ENCODE data around the gene ASIC2.
"Not testable (repeated sequence)": the region's sequence is repeated elsewhere in the genome, so short reads cannot be mapped to it uniquely, and the experiment has no call there.

The ASIC2 gene

DNA sequence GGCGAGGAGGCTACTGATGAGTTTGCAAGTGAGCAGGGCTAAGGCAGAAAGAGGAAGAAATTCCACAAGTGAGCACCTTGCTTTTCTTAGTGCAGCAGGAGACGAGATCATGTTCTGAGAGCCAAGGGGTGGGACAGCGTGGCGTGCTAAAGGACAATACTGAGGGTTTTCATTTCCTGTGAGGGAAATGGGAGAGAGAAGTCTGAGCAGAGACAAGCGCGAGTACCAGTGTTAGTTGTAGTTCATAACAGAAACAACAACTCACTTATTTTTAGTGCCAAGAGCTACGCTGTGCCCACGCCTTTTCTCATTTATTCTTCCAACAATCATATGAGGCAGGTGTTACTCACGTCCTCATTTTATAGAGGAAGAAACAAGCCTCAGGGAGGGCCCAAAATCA is 299.1 kb downstream of the ASIC2 start:
- TF ChIP-seq ZFX (IDR thresholded peaks at IDR 0.05; ENCODE audit: borderline replicate concordance): no peak
- TF ChIP-seq, protein P1, sequence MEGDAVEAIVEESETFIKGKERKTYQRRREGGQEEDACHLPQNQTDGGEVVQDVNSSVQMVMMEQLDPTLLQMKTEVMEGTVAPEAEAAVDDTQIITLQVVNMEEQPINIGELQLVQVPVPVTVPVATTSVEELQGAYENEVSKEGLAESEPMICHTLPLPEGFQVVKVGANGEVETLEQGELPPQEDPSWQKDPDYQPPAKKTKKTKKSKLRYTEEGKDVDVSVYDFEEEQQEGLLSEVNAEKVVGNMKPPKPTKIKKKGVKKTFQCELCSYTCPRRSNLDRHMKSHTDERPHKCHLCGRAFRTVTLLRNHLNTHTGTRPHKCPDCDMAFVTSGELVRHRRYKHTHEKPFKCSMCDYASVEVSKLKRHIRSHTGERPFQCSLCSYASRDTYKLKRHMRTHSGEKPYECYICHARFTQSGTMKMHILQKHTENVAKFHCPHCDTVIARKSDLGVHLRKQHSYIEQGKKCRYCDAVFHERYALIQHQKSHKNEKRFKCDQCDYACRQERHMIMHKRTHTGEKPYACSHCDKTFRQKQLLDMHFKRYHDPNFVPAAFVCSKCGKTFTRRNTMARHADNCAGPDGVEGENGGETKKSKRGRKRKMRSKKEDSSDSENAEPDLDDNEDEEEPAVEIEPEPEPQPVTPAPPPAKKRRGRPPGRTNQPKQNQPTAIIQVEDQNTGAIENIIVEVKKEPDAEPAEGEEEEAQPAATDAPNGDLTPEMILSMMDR (IDR thresholded peaks at IDR 0.05): no peak
- H3K27ac ChIP-seq: no peak overlapping the region

DNA sequence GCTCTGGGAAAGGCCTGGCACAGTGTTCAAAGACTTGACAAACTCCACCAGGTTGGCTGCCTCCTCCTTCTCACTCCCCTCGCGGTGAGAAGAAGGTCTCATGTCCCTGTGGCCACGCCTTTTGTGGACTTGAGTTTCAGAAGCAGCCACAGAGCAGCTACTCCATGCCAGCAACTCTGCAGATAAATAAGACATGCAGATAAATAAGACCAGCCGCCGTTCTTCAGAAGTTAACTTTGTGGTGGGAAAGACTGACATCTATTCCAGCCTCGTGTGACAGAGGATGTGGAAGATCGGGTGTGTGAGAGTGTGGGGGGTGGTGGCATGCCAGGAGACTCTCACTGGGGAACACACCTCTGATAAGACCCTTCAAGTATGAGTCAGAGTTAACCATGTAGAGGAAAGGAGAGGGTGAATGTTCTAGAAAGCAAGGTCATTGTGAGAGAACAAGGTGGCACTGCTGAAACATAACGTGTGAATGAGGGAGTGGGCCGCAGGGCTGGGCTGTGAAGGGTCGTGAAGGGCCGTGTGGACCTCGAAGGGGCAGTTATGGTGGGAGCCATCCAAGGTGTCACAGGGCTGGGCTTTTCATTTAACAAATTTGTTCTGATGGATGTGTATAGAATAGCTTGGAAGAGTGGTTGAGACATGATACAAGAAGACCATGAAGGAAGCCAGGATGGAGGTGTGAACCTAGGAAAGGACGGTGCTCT is 300.6 kb downstream of the ASIC2 start:
- no peak overlapping the region for H3K27ac ChIP-seq
- TF ChIP-seq, protein P1 (IDR thresholded peaks at IDR 0.05): no peak
- no peak for TF ChIP-seq ZFX (IDR thresholded peaks at IDR 0.05; ENCODE audit: borderline replicate concordance)

DNA sequence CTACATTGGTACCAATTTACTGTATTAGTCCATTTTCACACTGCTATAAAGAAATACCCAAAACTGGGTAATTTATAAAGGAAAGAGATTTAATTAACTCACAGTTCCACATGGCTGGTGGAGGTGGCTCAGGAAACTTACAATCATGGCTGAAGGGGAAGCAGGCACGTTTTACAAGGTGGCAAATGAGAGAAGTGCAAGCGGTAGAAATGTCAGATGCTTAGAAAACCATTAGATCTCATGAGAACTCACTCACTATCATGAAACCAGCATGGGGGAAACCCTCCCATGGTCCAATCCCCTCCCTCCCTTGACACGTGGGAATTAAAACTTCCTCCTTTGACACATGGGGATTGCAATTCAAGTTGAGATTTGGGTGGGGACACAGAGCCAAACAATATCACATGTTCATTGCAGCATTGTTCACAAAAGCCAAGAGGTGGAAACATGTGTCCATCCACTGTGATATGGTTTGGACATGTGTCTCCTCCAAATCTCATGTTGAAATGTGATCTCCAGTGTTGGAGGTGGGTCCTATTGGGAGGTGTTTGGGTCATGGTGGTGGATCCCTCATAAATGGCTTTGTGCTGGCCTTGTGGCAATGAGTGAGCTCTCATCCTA is 304.5 kb downstream of the ASIC2 start:
- TF ChIP-seq ZFX (IDR thresholded peaks at IDR 0.05; ENCODE audit: borderline replicate concordance): no peak
- TF ChIP-seq, protein P1 (IDR thresholded peaks at IDR 0.05): no peak
- H3K27ac ChIP-seq: no peak overlapping the region

DNA sequence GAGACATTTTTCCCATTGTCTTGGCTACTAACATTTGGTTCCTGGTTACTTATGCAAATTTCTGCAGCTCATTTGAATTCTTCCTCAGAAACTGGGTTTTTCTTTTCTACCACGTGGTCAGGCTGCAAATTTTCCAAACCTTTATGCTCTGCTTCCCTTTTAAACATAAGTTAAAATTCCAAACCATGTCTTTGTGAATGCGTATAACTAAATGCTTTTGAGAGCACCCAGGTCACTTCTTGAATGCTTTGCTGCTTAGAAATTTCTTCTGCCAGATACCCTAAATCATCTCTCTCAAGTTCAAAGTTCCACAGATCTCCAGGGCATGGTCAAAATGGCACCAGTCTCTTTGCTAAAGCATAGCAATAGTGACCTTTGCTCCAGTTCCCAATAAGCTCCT is 305.2 kb downstream of the ASIC2 start:
- H3K27ac ChIP-seq: not testable (repeated sequence)

DNA sequence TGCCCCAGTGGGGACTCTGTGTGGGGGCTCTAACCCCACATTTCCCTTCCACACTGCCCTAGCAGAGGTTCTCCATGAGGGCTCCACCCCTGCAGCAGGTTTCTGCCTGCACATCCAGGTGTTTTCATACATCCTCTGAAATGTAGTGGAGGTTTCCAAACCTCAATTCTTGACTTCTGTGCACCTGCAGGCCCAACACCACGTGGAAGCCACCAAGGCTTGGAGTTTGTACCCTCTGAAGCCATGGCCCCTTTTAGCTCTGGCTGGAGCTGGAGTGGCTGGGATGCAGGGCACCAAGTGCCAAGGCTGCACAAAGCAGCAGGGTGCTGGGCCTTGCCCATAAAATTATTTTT is 305.7 kb downstream of the ASIC2 start:
- not testable (repeated sequence) for H3K27ac ChIP-seq

DNA sequence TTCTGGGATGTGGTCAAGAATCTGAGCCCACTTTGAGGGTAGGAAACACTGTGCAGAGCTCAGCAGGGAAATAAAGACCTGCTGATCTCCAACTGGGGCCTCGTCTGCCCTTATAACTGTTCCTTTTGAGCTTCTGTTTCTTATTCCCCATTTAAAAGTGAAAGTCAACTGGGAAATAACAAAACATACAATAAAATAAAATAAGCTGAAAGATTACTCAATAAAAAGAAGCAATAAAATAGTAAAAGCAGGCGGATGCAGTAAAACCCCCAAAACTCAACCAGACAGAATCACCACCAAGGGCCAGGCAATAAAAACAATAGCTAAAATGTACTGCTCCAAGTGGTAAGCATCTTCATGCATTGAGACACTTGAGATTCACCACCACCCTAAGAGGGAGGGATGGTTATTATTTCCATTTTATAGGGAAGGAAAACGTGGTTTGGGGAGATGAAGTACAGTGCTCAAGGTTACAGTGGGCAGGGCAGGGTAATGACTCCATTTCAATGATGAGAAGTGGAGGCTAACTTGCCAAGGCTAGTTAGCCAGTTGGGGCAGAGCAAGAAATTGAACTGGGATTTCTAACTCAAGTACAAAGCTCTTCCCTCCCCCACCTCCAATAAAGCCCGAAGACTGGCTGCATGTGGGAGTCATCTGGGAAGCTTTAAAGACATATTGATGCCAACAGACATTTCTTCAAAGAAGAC is 307.9 kb downstream of the ASIC2 start:
- H3K27ac ChIP-seq: no peak overlapping the region
- TF ChIP-seq, protein P1 (IDR thresholded peaks at IDR 0.05): no peak
- TF ChIP-seq ZFX (IDR thresholded peaks at IDR 0.05; ENCODE audit: borderline replicate concordance): no peak

DNA sequence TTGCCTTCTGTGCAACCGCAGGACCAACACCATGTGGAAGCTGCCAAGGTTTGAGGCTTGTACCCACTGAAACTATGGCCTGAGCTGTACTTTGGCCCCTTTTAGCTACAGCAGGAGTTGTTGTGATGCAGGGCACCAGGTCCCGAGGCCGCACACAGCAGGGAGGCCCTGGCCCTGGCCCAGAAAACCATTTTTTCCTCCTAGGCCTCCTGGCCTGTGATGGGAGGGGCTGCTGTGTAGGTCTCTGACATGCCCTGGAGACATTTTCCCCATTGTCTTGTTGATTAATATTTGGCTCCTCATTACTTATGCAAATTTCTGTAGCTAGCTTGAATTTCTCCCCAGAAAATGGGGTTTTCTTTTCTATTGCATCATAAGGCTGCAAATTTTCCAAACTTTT is 311.5 kb downstream of the ASIC2 start:
- H3K27ac ChIP-seq: not testable (repeated sequence)

DNA sequence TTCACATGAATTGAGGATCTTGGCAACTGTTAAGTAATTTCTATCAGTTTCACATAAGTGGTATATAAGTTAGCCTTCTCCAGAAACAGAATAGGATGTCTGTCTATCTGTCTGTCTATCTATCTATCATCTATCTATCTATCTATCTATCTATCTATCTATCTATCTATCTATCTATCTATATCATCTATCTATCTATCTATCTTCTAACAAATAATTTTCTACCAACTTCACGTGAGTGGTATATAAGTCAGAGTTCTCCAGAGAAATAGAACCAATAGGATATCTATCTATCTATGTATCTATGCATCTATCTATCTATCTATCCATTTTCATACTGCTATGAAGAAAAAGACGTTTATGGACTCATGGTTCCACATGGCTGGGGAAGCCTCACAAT is 312.9 kb downstream of the ASIC2 start:
- TF ChIP-seq, protein P1 (IDR thresholded peaks at IDR 0.05): no peak
- TF ChIP-seq ZFX (IDR thresholded peaks at IDR 0.05; ENCODE audit: borderline replicate concordance): no peak
- no peak overlapping the region for H3K27ac ChIP-seq

DNA sequence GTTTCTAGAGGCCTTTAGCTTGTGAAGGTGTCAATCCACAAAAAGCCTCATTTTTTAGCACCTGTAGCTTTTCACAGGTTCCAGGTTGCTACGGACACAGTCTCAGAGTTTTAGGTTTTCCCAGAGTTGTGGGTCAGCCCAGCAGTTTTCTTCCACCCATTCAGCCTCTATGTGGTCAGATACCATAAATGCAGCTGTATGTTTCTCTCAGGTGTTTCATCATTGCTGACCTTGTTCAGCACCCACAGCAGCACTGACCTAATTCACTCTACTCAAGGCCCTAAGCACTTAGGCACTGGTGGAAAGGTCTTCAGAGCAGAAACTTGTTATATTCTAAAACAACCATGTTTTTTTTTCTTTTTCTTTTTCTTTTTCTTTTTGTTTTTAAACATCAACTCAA is 316.5 kb downstream of the ASIC2 start:
- TF ChIP-seq, protein P1 (IDR thresholded peaks at IDR 0.05): no peak
- TF ChIP-seq ZFX (IDR thresholded peaks at IDR 0.05; ENCODE audit: borderline replicate concordance): no peak
- no peak overlapping the region for H3K27ac ChIP-seq
